C4-2B (cell line): ENCODE measurements around the gene PAGR1.

Source experiments
- H3K27ac ChIP-seq: fragments of 450-650 bp; 2 replicates; pipeline ENCODE4 v1.5.1; 2017
- ZFX ChIP-seq: fragments of 450-650 bp; IDR thresholded peaks from 2 replicates; pipeline ENCODE4 v1.6.1; 2017
- TF ChIP-seq, protein P1 (sequence below): fragments of 450-650 bp; conservative IDR thresholded peaks from 2 replicates; pipeline ENCODE4 v1.5.1; 2017; ENCODE audit warnings: mild to moderate bottlenecking

The PAGR1 gene

DNA sequence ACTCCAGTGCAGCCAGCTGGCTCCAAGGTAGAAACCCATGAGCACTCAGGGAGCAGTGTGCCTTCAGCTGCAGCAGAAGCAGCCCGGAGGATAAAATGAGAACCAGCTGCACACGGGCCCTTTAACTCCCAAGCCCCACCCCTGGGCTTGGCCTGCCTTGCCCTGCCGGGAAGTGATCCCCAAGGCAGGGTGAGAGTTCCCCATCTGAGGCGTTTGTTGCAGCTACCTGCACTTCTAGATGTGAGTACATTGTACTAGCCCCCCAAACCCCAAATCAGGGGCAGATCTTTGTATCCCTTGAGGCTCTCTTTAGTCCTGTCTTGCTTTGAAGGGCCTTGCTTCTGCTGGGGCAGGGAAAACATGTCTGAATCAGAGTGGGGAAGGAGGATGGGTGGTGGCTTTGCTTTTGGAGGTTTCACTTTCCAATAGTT, 4.3 kb downstream of the PAGR1 start, which contains the start of gene MVP:
Gene MVP (plus strand): TSS at position 192 of the 431 bp plus-strand sequence. CDS start 10,088 bp downstream, outside the sequence.
- TF ChIP-seq ZFX = no peak
- TF ChIP-seq, protein P1, sequence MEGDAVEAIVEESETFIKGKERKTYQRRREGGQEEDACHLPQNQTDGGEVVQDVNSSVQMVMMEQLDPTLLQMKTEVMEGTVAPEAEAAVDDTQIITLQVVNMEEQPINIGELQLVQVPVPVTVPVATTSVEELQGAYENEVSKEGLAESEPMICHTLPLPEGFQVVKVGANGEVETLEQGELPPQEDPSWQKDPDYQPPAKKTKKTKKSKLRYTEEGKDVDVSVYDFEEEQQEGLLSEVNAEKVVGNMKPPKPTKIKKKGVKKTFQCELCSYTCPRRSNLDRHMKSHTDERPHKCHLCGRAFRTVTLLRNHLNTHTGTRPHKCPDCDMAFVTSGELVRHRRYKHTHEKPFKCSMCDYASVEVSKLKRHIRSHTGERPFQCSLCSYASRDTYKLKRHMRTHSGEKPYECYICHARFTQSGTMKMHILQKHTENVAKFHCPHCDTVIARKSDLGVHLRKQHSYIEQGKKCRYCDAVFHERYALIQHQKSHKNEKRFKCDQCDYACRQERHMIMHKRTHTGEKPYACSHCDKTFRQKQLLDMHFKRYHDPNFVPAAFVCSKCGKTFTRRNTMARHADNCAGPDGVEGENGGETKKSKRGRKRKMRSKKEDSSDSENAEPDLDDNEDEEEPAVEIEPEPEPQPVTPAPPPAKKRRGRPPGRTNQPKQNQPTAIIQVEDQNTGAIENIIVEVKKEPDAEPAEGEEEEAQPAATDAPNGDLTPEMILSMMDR = no peak
- no peak within 1 kb of the TSS for H3K27ac ChIP-seq

DNA sequence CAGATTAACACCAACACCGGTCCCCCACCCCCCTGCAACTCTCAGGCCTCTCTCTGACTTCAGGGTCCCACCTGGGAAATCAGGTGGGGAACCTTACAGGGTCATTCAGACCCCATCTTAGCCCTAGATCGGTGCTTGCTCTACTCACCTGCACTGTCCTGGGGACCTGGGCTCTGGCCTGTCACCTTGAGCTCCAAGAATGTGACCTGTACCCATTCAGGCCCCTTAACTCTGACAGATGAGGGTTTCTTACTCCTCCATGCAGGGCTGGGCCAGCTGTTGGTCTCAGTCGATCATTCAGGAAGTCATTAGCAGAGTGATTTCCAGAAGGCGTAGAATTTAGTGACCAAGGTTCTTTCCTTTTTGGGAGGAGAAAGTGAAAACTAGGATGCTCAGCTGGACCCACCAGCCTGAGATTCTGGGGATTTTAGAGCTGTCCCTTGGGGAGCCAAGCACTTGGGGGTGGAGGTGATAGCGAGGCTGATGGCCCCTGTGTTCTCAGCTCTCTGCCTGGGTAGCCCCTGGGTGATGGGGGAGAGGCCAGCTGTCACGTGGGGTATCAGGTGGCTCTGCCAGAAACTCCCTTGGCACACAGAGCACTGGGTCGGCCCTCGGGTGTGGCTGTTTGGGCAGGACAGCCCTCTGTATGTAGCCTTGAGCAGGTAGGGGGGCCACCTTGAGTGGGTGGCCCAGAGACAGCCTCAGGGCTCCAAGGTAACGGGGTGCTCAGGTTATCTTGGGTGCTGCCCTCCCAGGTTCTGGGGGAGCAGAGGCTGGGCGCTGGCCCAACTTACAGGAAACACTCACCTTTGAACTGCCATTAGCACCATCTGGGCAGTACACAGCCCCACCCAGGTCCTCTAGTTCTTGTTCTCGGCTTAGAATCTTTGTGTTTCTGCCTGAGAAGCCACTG, 5.0 kb downstream of the PAGR1 start:
- H3K27ac ChIP-seq = no peak overlapping the region

DNA sequence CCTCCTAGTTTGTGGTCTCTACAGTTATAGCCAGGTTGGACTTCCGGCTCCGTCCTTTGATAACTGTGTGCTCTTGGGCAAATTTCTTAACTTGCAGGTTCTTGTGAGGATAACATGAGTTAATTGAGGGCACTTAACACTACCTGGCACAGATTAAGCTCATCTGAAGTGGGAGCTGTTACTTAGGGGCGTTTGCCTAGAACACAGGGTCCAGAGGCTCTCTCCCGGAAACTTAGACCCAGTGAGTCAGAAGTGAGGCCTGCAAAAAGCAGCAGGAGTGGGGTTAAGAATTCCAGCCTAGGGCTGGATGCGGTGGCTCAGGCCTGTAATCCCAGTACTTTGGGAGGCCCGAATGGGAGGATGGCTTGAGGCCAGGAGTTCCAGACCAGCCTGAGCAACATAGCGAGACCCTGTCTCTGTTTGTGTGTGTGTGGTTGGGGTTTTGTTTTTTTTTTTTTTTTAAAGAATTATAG, 5.7 kb downstream of the PAGR1 start:
- no peak overlapping the region for H3K27ac ChIP-seq
- TF ChIP-seq, protein P1 = no peak
- TF ChIP-seq ZFX = no peak

More for the DNA sequence above, 5.0 kb downstream of the PAGR1 start:
- TF ChIP-seq ZFX = no peak

DNA sequence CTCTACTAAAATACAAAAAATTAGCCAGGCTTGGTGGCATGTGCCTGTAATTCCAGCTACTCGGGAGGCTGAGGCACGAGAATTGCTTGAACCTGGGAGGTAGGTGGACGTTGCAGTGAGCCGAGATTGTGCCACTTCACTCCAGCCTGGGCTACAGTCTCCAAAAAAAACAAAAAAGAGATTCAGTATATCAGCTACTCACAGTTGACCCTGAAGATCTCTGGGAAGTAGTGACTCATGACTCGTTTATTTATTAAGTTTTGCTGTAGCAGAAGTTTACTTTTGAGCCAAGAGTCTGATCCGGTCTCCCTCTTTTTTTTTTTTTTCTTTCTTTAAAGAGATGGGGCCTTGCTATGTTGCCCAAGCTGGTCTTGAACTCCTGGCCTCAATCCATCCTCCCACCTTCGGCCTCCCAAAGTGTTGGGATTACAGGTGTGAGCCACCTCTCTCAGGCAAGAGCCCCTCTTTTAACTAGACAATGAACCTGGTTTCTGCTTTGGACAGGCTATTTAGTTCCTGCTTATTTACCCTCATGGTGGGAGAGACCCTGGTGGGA, 8.7 kb downstream of the PAGR1 start:
- H3K27ac ChIP-seq = no peak overlapping the region
- TF ChIP-seq, protein P1 = no peak
- no peak for TF ChIP-seq ZFX

DNA sequence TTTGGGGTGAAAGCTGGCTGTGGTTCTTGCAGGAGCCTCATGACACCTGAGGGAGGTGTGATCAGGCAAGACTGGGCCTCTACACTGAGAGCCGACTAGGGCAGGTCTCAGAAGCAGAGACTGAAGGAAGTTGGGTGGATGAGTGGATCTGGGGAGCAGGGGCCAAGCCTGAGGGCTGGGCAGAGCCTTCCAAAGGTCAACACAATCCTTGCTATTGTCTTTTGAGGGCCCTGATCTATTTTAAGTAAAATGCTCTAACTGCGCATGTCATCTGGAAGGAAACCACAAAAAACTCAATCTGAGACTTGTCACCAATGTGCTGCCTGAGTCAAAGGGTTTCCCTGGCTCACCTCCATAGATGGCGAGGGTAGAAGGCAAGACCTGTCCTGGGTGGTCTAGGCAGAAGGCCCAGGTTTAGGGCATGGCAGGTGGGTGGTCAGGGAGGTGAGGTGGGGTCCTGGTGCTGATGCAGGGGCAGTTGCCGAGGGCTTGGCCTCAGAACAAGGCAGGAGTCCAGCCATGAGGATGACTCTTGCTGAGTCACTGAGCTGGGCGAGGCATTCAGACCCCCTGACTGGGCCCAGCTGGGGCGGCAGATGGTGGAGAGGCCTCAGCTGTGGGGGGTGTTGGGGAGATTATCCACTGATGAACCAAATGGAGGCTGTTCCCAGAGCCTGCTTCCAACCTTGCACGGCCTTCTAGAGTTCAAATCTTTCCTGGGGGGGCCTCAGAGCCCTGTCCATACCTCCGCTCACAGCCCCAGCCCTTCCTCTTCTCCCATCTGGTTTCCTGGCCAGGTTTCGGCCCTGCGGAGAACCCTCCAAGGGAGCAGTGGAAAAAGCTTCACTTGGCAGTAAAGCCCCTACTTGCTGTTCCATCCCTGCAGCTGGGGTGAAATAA, 9.4 kb downstream of the PAGR1 start:
- no peak overlapping the region for H3K27ac ChIP-seq
- no peak for TF ChIP-seq ZFX
- TF ChIP-seq, protein P1 = no peak

DNA sequence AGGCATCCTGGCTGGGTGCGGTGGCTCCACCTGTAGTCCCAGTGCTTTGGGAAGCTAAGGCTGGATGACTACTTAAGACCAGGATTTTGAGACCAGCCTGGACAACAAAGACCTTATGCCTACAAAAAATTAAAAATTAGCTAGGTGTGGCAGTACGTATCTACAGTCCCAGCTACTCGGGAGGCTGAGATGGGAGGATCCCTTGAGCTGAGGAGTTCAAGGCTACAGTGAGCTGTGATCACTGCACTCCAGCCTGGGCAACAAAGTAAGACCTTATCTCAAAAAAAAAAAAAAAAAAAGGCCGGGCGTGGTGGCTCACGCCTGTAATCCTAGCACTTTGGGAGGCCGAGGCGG, 10.4 kb downstream of the PAGR1 start:
- TF ChIP-seq, protein P1 = no peak
- no peak for TF ChIP-seq ZFX
- H3K27ac ChIP-seq = no peak overlapping the region

DNA sequence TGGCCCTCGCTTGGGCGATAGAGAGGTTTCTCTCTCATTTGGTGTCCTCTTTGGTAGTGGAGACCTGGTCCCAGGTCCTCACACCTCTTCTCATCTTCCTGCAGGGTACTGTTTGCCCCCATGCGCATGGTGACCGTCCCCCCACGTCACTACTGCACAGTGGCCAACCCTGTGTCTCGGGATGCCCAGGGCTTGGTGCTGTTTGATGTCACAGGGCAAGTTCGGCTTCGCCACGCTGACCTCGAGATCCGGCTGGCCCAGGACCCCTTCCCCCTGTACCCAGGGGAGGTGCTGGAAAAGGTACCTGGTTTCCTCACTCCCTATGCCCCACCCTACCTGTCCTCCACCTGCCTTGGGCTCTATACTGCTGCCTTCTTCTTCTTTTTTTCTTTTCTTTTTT, 14.8 kb downstream of the PAGR1 start:
- H3K27ac ChIP-seq = no peak overlapping the region
- TF ChIP-seq, protein P1 = no peak
- TF ChIP-seq ZFX = no peak
